NCI-H1417 (cell line): Measurements from ENCODE around the gene EPHB1.

ENCODE experiments used
- DNase-seq, 3 experiments: peaks; one replicate each; lab custom pipeline; 2025; lab: John Stamatoyannopoulos, UW

EPHB1 gene

DNA sequence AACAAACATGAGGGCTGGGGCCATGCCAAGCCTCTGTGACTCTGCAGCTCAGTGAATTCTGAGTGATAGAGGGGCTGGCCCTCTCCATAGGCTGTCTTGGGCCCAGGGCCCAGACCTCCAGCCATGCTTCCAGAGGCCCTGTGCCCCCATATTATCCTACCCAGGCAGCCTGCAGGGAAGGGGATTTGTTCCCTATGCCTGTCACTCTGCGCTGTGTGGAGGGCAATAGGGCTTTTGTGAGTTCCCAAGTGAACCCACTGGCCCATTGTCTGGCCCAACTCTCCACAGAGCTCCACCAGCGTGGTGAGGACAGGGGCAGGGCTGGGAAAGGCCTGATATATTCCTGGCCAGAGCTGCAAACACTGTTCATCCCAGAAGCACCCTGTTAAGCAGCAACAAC lies 113.2 kb downstream of the EPHB1 start:
- no peak for DNase-seq

DNA sequence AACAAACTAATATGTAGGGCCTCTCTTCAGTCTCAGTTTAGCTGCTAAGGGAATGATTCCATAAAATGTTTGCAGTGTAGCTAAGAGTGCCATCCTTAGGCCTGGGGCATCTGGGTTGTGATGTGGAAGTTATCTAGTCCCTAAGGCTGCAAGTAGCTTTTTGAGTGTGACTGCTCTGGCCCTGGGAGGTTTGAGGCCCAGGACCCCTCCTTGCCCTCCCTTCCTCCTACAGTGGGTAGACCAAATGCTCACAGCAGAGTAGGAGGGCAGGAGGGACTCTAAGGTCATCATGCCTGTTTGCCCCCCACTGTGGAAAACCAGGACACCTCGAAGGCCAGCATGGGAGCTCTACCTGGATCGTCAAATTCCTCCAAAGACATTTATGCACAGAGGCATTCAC lies 115.0 kb downstream of the EPHB1 start:
- no peak for DNase-seq

DNA sequence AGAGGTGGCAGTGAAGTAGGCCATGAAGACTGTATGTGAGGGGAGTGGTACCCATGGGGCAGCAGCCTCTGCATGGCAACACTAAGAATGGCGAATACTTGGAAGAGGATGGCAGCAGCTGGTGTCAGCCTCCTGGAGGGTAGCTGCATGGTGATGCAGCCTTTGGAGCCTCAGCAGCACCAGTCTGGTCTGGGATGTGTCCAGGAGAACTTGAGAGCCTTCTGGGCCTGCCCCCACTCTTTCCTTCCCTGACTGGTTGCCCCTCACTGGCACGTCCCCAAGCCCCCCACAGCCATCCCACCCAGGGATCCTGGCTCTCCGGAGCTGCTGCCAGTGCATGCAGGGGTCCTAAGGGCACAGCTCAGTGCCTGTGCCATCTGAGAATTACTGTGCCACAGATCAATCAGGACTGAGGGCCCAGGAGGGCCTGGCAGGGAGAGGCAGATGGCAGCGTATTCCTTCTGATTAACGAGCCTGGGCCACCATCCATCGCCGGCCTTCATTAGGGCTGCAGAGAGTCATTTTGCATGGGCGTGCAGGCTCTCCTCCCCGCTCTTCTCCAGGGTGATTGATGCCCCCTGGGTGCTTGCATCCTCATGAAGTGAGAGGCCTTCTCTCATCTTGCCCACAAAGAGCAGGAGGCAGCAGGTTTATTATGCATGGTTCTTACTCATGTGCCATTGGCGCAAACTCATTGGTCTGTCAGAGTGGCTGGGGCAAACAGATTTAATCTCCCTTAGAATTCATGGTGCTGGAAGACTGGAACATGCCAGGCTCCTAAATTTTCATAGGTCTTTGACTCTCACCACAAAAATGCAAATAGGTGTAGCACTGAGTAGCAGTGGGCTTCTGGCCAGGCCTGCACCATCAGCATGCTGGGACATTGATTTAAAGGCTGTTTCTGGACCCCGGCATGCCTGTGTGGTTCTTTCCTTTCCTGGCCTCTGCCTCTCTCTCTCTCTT lies 116.8 kb downstream of the EPHB1 start:
- peak in 2 of 3 experiments; percentile 6 to 71 for DNase-seq

DNA sequence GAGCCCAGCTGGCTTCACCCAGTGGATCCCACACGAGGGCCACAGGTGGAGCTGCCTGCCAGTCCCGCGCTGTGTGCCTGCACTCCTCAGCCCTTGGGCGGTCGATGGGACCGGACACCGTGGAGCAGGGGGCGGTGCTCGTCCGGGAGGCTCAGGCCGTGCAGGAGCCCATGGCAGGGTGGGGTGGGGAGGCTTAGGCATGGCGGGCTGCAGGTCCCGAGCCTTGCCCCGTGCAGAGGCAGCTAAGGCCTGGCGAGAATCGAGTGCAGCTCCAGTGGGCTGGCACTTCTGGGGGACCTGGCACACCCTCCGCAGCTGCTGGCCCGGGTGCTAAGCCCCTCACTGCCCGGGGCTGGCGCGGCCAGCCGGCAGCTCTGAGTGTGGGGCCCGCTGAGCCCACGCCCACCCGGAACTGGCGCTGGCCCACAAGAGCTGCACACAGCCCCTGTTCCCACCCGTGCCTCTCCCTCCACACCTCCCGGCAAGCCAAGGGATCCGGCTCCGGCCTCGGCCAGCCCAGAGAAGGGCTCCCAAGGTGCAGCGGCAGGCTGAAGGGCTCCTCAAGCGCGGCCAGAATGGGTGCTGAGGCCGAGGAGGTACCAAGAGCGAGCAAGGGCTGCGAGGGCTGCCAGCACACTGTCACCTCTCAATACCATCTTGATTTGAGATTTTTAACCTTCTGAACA lies 121.4 kb downstream of the EPHB1 start:
- DNase-seq: no peak

DNA sequence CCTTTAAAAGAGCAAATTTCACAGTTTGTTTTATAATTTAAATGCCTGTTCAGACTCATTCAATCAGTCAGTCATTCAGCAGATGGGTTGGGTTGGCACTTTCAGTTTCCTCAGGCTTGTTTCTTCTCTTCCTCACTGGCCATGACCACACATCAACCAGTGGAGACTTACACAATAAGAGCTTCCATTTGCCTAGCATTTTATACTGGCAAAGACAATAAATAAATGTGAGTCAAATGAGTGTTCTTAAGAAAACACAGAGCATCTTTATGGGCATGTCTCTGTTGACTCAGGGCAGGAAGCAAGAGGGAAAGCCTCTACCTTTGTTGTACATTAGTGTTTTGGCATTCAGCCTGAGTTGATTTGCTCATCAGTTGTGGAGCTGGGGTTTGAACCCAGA lies 122.6 kb downstream of the EPHB1 start:
- DNase-seq: no peak

DNA sequence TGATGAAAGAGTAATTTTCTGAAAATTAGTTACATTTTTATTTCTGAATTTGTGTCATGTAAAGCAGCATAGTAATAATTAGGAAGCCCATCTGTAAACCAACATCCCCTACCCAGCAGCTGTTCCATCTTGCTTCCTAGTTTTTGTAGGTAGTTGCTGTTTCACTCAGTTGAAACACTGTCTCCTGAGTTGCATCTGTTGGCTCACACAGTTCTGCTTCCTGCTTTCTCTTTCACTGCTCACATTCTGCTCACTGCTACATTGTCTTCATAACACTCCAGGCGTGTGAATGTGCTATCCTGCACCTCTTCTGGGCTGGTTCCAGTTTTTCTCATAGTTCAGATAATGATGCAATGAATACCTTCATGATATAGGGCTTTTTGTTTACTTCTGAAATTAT lies 123.4 kb downstream of the EPHB1 start:
- no peak for DNase-seq

DNA sequence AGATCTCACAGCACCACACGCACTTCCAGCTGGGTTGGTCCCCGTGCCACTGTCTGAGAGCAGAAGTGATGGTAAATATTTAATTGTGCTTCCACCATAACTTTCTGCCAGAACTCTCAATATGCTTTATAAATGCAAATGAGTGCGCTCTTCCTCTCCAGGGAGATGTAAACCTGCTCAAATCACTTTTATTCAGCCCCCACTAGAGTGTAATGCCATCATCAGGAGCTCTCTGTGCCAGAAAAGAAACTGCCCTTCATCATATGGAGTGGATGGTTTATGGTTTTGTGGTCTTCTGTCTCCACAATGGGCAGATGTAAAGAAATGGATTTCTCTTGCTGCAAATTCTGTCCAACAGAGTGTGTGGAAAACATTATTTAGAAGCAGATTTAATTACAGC lies 127.0 kb downstream of the EPHB1 start:
- peak in 2 of 3 experiments; percentile 7 to 89 for DNase-seq

DNA sequence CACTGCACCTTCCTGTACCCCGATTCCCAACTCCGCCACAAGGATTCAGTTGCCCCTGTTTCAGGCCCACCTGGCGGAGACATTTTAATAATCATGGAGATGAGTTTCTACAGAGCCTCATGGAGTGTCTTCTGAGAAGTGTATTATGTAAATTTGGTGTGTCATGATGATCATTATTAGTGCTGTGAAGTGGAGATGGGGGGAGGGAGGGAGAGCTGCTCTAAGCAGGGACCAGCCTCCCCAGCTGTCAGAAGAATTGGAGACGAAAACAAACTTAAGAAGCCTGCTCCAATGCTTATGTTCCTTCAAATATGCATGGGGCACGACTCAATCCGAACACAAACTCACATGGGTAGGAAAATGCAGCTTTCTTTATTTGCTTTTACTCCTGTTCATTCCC lies 127.8 kb downstream of the EPHB1 start:
- DNase-seq: no peak

DNA sequence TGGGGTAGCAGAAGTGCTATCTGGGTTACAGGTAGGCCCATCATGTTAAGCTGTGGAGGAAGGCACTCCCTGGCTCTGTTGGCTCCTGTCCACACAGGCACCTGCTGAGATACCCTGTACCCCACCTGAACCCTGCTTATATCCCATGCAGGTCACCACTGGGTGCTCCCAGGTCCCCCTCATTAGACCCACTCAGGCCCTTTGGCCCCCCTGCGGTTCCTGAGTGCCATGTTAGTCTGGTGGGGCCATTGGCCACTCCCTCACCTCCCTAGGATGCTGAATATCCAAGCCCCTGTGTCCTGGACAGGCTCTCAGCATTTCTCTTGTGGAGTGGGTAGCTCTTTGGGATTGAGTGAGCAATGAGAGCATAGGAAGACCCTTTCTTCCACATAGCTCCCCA lies 128.2 kb downstream of the EPHB1 start:
- DNase-seq: no peak

DNA sequence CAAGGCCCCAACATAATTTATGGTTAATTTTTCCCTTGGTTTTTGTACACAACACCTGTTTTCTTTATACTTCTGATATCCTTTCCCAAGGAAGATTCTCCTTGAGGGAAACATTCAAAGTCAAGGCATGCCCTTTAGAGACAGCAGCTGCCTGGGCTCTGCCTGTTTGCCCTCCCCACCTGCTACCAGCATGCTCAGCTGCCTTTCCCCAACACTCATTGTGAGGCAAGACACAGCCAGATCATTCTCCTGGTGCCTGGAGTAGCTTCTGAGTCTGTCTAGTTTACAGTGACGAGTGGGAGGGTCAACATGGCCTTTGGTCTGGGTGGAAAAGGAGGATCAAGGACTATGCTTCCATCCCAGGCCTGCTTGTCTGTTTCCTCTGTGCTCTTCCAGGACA lies 132.5 kb downstream of the EPHB1 start:
- no peak for DNase-seq

DNA sequence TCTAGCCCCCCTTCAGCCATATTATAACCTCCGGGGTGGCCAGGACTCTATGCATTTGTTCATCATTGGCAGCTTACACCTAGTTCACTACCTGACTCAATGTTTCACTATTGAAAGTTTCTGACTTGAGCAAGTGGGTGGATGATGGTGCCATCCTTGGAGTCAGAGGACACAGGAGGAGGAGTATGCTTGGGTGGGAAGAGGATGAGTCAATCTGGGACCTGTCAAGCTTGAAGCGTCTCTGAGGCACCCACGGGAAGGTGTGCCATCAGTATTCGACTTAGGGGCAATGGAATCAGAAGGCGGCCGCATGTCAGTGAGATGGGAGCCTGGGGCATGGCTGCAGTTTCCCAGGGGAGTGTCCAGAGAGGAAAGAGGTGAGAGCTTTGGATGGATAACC lies 133.3 kb downstream of the EPHB1 start:
- DNase-seq: no peak

DNA sequence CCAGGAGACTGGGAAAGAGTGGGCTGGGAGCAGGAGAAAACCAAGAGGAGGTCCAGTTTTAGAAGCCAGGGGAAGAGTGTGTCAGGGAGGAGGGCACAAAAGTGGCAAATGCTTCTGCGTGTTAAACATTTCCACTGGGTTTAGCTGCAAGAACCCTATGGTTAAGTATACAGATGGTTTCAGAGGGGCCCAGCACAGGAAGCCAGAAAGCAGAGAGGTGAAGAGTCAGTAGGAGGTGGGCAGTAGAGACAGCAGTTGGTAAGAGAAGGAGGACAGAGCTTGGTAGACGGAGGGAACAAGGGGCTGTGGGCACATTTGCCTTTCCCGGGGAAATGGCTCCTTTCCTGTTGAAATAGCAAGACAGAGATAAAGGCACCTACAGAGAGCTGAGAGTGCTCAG lies 133.8 kb downstream of the EPHB1 start:
- no peak for DNase-seq

DNA sequence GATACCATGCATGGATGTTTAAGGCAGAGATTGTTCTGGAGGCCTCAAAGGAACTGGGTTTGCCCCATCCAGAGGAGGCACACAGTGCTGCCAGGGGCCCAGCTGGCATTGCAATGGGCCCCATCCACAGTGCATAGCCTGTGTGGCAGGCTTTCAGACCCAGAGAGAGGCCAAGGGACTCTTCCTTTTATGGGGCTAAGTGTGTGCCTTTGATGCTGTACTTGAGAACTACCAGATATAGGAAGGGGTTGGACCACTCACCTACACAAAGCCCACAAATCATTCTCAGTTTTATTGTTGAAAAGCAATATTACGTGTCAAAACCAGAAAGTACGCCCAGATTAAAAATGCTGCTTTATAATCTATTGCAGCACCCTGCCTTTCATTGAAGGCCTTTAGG lies 134.9 kb downstream of the EPHB1 start:
- no peak for DNase-seq

DNA sequence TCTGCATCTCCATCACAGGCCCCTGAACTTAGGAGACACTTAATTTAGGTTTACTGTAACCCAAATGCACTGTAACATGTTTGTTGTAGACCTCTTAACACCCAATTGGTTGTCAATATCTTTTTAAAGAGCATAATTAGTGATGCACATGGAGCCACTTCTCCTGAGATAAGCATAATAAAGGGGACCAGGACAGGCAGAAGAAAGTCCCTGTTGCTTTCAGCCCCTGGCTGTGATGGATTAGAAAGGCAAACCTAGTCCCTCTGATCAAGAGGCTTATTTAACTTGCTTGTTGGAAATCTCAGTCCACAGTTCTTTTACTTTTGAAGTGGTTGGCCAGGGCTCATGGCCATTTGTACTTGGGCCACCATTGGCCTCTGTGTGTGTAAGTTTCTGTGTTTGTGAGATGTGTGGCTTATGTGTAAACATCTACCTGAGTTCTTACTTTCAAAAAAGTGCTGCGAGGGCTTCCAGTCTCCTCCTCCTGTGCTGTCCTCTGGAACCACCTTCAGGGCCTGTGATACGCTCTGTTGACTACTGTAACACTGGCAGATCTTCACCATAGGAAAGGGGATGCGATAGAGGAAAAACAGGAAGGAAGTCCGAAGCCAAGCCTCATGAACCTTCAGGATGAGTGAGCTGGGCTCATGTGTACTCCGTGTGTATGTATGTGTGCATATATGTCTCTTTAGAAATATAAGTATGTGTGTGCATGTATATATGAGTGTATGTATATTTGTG lies 136.2 kb downstream of the EPHB1 start:
- peak in 1 of 3 experiments; percentile 55 for DNase-seq

DNA sequence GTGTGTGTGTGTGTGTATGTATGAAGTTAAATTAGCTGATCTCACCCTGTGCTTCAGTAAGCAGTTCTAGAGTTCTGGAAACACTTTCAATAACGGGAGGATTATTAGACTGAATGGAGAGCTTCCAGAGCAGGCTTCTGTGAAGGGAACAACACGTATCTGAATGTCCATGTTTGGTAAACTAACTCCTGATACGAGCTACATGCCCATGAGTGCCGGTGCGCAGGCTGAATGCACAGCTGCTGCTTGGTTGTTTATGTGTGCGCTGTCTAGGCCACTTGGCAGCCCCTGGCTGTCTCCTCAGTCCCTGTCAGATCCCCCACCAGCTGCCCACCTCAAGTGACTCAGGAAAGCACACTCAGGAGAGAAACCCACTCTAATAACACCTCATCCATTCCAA lies 137.0 kb downstream of the EPHB1 start:
- DNase-seq: no peak

DNA sequence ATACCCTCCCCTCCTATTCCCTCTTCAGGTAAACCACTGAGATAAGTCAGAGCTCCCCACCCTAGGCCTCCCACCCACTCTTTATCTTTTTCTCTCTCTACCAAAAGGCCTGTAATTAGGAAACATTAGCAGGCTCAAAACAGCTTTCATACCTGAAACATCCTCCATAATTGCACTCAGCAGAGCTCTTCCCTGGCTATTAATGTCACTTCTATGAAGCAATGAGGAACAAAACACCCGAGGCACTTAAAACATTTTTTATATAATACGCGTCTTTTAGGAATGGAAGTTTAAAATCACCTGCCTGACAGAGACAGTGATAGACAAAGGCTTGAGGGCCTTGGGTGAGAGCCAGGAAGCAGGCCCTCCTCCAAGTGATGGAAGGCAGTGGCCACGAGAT lies 138.9 kb downstream of the EPHB1 start:
- DNase-seq: peak; percentile 21 to 88 (median 50)

DNA sequence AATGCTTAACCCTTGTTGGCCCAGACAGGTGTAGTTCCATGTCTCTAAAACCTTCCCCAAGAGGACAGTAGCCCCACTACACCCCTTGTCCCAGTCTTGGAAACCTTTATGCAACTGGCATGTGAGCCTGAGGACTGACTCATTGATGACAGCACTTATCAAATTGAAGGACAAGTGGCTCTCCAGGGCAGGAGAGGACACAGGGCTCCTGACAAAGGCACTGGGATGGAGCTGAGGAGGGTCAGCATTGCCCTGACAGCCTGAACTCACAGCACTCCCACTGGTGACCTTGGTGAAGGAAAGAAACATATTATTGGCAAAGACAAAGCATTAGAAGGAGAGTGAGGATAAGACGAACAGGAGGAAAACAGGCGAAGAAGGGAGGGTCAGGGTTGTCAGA lies 139.9 kb downstream of the EPHB1 start:
- no peak for DNase-seq

DNA sequence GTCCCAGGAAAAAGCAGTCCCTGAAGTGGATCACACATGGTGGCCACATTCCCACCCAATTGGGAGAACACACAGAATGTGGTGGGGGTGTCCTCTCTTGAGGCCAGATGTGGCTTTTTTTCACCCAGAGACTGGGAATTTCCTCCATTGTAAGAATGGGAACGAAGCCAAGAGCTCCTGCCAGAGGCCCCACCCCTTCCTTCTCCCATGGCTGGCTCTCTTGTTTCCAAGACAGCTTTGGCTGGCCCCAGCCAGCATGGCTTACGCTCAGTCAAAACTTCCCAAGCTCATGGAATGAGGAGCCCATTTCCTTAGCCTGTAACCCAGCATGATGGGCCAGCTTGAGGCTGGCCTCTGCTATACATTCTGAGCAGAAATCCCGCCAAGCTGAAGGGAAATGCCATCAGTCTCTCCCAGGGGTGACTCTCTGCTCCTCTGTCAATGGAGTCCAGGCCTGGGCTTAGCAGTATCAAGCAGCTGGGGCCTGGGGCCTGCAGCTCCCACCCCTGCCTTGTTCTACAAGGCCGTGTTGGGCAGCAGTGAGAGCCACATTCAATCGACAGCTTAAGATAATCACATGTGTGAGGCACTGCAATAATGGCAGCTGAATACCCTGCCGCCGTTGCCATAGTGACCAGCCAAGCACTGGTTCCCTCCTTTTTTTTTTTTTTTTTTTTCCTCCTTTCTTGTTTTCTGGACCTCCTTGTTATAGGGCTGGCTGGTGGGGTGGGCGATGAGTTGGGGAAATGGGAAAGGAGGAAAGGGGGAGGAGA lies 142.4 kb downstream of the EPHB1 start:
- DNase-seq: peak; percentile 61 to 90 (median 66)

DNA sequence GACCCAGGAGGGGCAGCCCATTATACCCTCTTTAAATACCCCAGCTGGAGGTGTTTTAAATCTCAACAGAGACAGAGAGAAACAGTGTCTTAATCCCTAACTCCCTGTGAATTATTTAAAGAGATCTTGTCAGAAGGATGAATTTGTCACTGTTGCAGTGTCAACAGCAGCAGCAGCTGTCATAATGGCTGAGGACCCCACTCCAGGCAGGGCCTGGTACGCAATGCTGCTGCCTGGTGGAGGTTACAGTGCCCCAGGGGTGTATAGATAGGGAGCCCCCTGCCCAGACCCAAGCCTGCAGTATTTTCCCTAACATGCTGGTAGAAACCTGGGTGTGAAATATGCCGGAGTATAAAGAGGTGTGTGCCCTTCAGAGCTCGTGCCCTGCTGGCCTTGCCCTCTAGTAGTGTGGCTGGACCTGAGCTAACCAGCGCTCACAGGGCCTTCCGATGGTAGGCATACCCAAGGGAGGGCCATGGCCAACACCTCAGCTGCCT lies 143.0 kb downstream of the EPHB1 start:
- DNase-seq: no peak

DNA sequence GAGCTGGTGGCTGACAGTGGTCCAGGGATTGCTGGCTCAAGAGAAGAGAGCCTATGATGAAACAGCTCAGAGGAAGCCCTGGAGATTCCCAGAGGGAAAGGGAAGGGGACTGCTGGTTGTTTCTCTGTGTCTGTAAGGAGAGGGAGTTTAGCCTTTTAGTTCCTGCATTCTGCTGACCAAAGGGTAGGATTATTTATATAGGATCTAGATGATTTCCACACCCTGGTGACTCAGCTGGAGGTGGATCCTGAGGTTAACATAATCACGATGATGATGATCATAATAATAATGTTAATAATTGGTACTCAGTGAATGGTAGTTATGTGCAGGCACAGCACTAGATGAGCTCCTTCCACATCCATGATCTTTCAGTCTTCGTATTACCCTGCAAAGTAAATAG lies 144.9 kb downstream of the EPHB1 start:
- peak in 1 of 3 experiments; percentile 29 for DNase-seq

DNA sequence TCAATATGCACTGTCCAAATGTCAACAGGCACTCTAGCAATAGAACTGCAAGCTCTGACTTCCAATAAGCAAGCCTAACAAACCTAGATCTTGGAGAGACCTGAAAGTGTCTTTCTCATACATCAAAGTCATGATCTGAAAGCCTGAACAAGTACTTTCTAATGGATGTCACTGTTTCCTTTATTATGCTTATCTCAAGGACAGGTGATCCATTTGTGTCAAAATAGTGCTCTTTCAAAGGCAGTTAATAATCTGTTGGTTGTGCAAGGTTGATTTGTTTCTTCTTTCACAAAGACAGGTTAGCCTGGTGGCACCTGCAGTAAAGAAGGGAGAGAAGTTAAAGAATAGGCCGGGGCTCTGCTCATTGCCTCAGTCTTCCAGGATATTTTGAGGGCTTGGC lies 146.8 kb downstream of the EPHB1 start:
- peak in 2 of 3 experiments; percentile 45 to 47 for DNase-seq

DNA sequence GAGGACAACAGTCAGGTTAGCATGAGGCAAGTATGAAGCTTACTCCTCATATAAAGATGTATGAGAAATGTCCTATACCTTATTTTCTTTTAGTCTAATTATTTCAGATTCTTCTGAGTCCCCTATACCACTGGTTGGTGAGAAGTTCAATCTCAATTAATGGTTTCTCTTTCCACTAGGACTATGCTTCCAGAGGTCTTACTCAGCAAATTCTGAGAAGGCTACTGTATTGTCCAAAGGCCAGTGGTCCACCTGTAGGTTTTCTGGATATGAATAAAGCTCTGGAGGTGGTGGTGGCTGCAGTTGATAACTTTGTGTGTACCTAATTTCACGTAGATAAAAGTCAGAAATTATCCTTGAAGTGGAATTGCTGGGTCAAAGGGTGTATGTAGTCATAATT lies 149.4 kb downstream of the EPHB1 start:
- no peak for DNase-seq
